GM12878 (cell line): ENCODE data around the gene SPIB. TPM values are rescaled to one million over a fixed set of nuclear protein-coding genes. Genes with fewer than 3 reads are reported as not detected.

Experiments used
- ATAC-seq: fragments of 200-7000 bp; cut with Tn5 transposase; 3 replicates; pipeline ENCODE4 v1.9.1; 2020; ENCODE audit warnings: mild to moderate bottlenecking, moderate library complexity
- BruUV-seq: library from RNA; stranded (reverse); fragments of 400-500 nt; replicated peaks from 2 replicates; lab custom pipeline; 2021; lab: Mats Ljungman, UMichigan
- CTCF ChIA-PET: fragments of 300-600 bp; sonication (Branson Sonifier 250); formaldehyde crosslinking; extraction: SDS; loops from one replicate; lab custom pipeline; 2021; ENCODE audit warnings: inconsistent platforms; lab: Yijun Ruan, JAX
- POLR2A ChIA-PET: fragments of 350-600 bp; formaldehyde crosslinking; extraction: SDS; loops from one replicate; lab custom pipeline; 2021; ENCODE audit warnings: inconsistent platforms; lab: Charles Lee
- RAD21 ChIA-PET: fragments of 300-600 bp; sonication (Branson Sonifier 250); formaldehyde crosslinking; loops from one replicate; lab custom pipeline; 2023; ENCODE audit warnings: antibody characterized with exemption; ENCODE audit not compliant: unreplicated experiment; lab: Charles Lee
- SMC1A ChIA-PET: fragments of 300-600 bp; sonication (Branson Sonifier 250); formaldehyde crosslinking; loops from one replicate; lab custom pipeline; 2023; ENCODE audit not compliant: unreplicated experiment, uncharacterized antibody; lab: Charles Lee
- DNase-seq: peaks from one replicate; pipeline ENCODE4 v3.0.0-alpha.2; 2011; ENCODE audit warnings: low read depth, low spot score
- FAIRE-seq: peaks from 3 replicates; lab custom pipeline; 2011; peaks lifted over from hg19 to GRCh38; lab: Jason Lieb, UNC
- H2AFZ ChIP-seq: 2 replicates; pipeline ENCODE4 v1.6.0; 2011; ENCODE audit warnings: low read depth, low read length, control low read depth; ENCODE audit not compliant: control insufficient read depth
- H3K27ac ChIP-seq: 2 replicates; pipeline ENCODE4 v1.5.1; 2011; ENCODE audit warnings: control low read depth; ENCODE audit not compliant: control insufficient read depth, insufficient read depth
- H3K27me3 ChIP-seq, 2 experiments: replicated peaks in 1 of 2; 2 replicates each; pipeline versions ENCODE4 v1.6.0 to v1.6.1; 2011; ENCODE audit warnings: low read length in 1 of 2; ENCODE audit not compliant: control insufficient read depth in 2 of 2, insufficient read depth in 2 of 2
- H3K36me3 ChIP-seq, 2 experiments: 2 replicates each; pipeline ENCODE4 v1.5.1; 2011; ENCODE audit warnings: low read length in 1 of 2; ENCODE audit not compliant: control insufficient read depth in 2 of 2, insufficient read depth in 2 of 2
- H3K4me1 ChIP-seq: 2 replicates; pipeline ENCODE4 v1.6.1; 2011; ENCODE audit warnings: mild to moderate bottlenecking, low read length, moderate library complexity, mixed read lengths; ENCODE audit not compliant: control insufficient read depth, insufficient read depth
- H3K4me2 ChIP-seq: 2 replicates; pipeline ENCODE4 v1.6.0; 2011; ENCODE audit warnings: control low read depth; ENCODE audit not compliant: control insufficient read depth, insufficient read depth
- H3K4me3 ChIP-seq: fragments of 200-600 bp; sonication (generic); 2 replicates; pipeline ENCODE4 v1.5.1; 2016
- H3K79me2 ChIP-seq: 2 replicates; pipeline ENCODE4 v1.6.0; 2011; ENCODE audit warnings: low read length; ENCODE audit not compliant: control insufficient read depth, insufficient read depth
- H3K9ac ChIP-seq: 2 replicates; pipeline ENCODE4 v1.8.0; 2011; ENCODE audit warnings: low read length, control low read depth, mixed read lengths; ENCODE audit not compliant: control insufficient read depth, insufficient read depth
- H3K9me3 ChIP-seq: replicated peaks from 3 replicates; pipeline ENCODE4 v1.5.1; 2011; ENCODE audit warnings: mild to moderate bottlenecking, low read length; ENCODE audit not compliant: control insufficient read depth, insufficient read depth
- H4K20me1 ChIP-seq: 2 replicates; pipeline ENCODE4 v1.6.0; 2011; ENCODE audit not compliant: control insufficient read depth, insufficient read depth
- BCL11A ChIP-seq: IDR thresholded peaks from 2 replicates; pipeline ENCODE4 v1.6.1; 2011; ENCODE audit warnings: low read depth, low read length
- CEBPB ChIP-seq, 2 experiments: fragments of 150-350 bp in 1 of 2; IDR thresholded peaks; 2 replicates each; pipeline ENCODE4 v1.6.1; 2012 to 2014; ENCODE audit warnings: low read depth in 2 of 2, low read length in 2 of 2, borderline replicate concordance in 1 of 2, inconsistent platforms in 1 of 2
- CHD2 ChIP-seq: IDR thresholded peaks from 2 replicates; pipeline ENCODE4 v1.6.1; 2011; ENCODE audit warnings: low read depth, low read length, improper control_type of control experiment, borderline replicate concordance
- CREM ChIP-seq: IDR thresholded peaks from 2 replicates; pipeline ENCODE4 v1.6.1; 2014; ENCODE audit warnings: antibody characterized with exemption, low read depth
- IRF4 ChIP-seq: IDR thresholded peaks from 2 replicates; pipeline ENCODE4 v1.6.1; 2011; ENCODE audit warnings: low read depth, low read length
- NFYB ChIP-seq: IDR thresholded peaks from 2 replicates; pipeline ENCODE4 v1.6.1; 2011; ENCODE audit warnings: low read depth, mild to moderate bottlenecking, low read length, improper control_type of control experiment, moderate library complexity; ENCODE audit not compliant: insufficient read depth
- SMAD1 ChIP-seq: fragments of 450-650 bp; IDR thresholded peaks from 2 replicates; pipeline ENCODE4 v1.6.1; 2018; ENCODE audit warnings: mild to moderate bottlenecking, low read depth; ENCODE audit not compliant: partially characterized antibody
- ZNF274 ChIP-seq: IDR thresholded peaks from one replicate; pipeline ENCODE4 v1.8.0; 2011; ENCODE audit not compliant: insufficient read length, insufficient read depth
- WGBS: methylation state at CpG from one replicate; pipeline ENCODE4 v1.1.6; 2016; ENCODE audit warnings: low lambda C conversion rate; ENCODE audit not compliant: insufficient replicate concordance, insufficient coverage; ENCODE audit errors: missing lambda C conversion rate; 5-methylcytosine and 5-hydroxymethylcytosine counted together
- in situ Hi-C: fragments of 300-500 bp; cut with MboI; formaldehyde crosslinking; loops from 9 replicates; pipeline ENCODE4 v1.14.3; 2018; ENCODE audit warnings: mixed read lengths
- intact Hi-C: fragments of 100-400 bp; cut with micrococcal nuclease; formaldehyde crosslinking; loops from one replicate; pipeline ENCODE4 v1.14.2; 2022; ENCODE audit not compliant: unreplicated experiment
- polyA plus RNA-seq, 11 experiments: library from polyadenylated mRNA; depleted of rRNA in 4 of 11; unstranded in 6 of 11; stranded (reverse) in 5 of 11; fragments of >200 nt; fragmentation: Nextera tagmentation in 4 of 11; fragmentation: Illumina TruSeq in 1 of 11; extraction: Ambion mirVana in 4 of 11; extraction: Trizol in 1 of 11; gene quantifications; 1 replicate in 1 of 11; 2 replicates in 10 of 11; pipeline versions ENCODE4 v1.2.1 to v1.2.3, GENCODE V29; 2011 to 2016; ENCODE audit warnings: inconsistent platforms in 2 of 11, missing spikeins in 2 of 11, low read depth in 1 of 11
- total RNA-seq, 4 experiments: library from RNA; depleted of rRNA in 3 of 4; stranded (reverse); fragments of >200 nt in 3 of 4; fragmentation: Illumina TruSeq in 1 of 4; extraction: Trizol in 1 of 4; gene quantifications; 2 replicates each; pipeline versions ENCODE4 v1.2.1 to v1.2.3, GENCODE V29; 2013 to 2021
- TF ChIP-seq, protein P1 (sequence below): IDR thresholded peaks from 2 replicates; pipeline ENCODE4 v1.6.1; 2012; ENCODE audit warnings: low read depth, low read length, improper control_type of control experiment
- TF ChIP-seq, protein P2 (sequence below): IDR thresholded peaks from 2 replicates; pipeline ENCODE4 v1.6.1; 2012; ENCODE audit warnings: low read length, inconsistent platforms

SPIB gene
- total and polyA plus RNA-seq, 10 of the 15 experiments (the other 5 are each of a cell fraction or from before 2014, with no cell fraction given), result 3.5 to 123 (median 56.0) TPM

DNA sequence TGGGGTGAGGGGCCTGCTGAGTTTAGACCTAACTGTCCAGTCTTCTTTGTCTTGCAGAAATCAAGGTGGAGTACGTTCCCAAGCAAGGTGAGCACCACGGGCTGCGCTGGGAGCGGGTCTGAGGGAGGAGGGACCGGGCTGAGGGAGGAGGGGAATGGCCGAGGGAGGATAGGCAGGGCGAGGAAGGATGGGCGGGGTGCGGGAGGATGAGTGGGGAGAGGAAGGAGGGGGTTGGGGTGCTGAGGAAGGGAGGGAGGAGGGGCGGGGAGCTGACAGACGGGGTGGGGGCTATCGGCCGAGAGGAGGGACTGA is 32.4 kb downstream of the SPIB start:
- no TSS peak for BruUV-seq
- 82% methylated on average over 2 of the region's 13 CpGs for WGBS
- Histone ChIP-seq H3K4me3 (no peak overlapping the region), H2AFZ (no peak overlapping the region), H3K4me1 (no peaks in the 10 kb centered on the region), H4K20me1 (no peaks in the 10 kb centered on the region), H3K4me2 (no peak overlapping the region), H3K79me2 (no peaks in the 10 kb centered on the region), H3K9me3 (no peaks in the 10 kb centered on the region), H3K36me3 (no peaks in the 10 kb centered on the region), H3K27ac (no peak overlapping the region), H3K27me3 (no peaks in the 10 kb centered on the region), H3K9ac (no peak overlapping the region)
- FAIRE-seq (no peak), ATAC-seq (no peak), DNase-seq (no peak)
- POLR2A ChIA-PET, result no interaction called here
- SMC1A ChIA-PET, result no interaction called here
- CTCF ChIA-PET, result interaction anchor here (1.0 to 1.4 kb wide), 2 partner anchors 10 kb away, joined by 3 to 4 read pairs; no protein-coding TSS in a partner anchor
- TF ChIP-seq, protein P1, sequence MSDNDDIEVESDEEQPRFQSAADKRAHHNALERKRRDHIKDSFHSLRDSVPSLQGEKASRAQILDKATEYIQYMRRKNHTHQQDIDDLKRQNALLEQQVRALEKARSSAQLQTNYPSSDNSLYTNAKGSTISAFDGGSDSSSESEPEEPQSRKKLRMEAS, result no peak
- TF ChIP-seq CHD2, result no peak
- TF ChIP-seq, protein P2, sequence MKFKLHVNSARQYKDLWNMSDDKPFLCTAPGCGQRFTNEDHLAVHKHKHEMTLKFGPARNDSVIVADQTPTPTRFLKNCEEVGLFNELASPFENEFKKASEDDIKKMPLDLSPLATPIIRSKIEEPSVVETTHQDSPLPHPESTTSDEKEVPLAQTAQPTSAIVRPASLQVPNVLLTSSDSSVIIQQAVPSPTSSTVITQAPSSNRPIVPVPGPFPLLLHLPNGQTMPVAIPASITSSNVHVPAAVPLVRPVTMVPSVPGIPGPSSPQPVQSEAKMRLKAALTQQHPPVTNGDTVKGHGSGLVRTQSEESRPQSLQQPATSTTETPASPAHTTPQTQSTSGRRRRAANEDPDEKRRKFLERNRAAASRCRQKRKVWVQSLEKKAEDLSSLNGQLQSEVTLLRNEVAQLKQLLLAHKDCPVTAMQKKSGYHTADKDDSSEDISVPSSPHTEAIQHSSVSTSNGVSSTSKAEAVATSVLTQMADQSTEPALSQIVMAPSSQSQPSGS, result no peak
- TF ChIP-seq IRF4, result no peak
- TF ChIP-seq CREM, result no peak
- TF ChIP-seq NFYB, result no peak
- TF ChIP-seq SMAD1, result no peak
- no peak for TF ChIP-seq BCL11A
- TF ChIP-seq CEBPB (IDR thresholded peaks at IDR 0.05; ENCODE audit: borderline replicate concordance in 1 of 2, low read depth in 2 of 2, low read length in 2 of 2), result no peak
- no peak for TF ChIP-seq ZNF274
- intact Hi-C loops (no loop called here), in situ Hi-C loops (no loop called here)
- RAD21 ChIA-PET, result no interaction called here
